Mesendoderm (in vitro differentiated cells): ENCODE measurements around the gene MYO1E.

Source experiments
- DNase-seq: peaks from one replicate; pipeline ENCODE4 v3.0.0; 2013
- H2AK5ac ChIP-seq: 2 replicates; pipeline ENCODE4 v1.6.1; 2013; ENCODE audit warnings: low read length, inconsistent platforms
- H2BK120ac ChIP-seq: 2 replicates; pipeline ENCODE4 v1.6.1; 2013; ENCODE audit warnings: low read depth, mild to moderate bottlenecking, low read length, moderate library complexity, mixed read lengths
- H2BK15ac ChIP-seq: replicated peaks from 2 replicates; pipeline ENCODE4 v1.6.1; 2013; ENCODE audit warnings: low read depth, mild to moderate bottlenecking, moderate library complexity
- H2BK5ac ChIP-seq: 2 replicates; pipeline ENCODE4 v1.6.1; 2013; ENCODE audit warnings: low read length, inconsistent platforms
- H3K18ac ChIP-seq: 2 replicates; pipeline ENCODE4 v1.6.1; 2013; ENCODE audit warnings: mild to moderate bottlenecking, low read length, mixed read lengths
- H3K23ac ChIP-seq: one replicate; pipeline ENCODE4 v1.6.1; 2013; ENCODE audit warnings: low read length
- H3K27ac ChIP-seq: 2 replicates; pipeline ENCODE4 v1.5.1; 2013; ENCODE audit warnings: low read depth, mild to moderate bottlenecking, inconsistent platforms, low read length, moderate library complexity
- H3K27me3 ChIP-seq: 2 replicates; pipeline ENCODE4 v1.6.1; 2013; ENCODE audit warnings: low read length, control low read depth, mild to moderate bottlenecking, inconsistent platforms; ENCODE audit not compliant: insufficient read depth, poor library complexity
- H3K36me3 ChIP-seq: 2 replicates; pipeline ENCODE4 v1.6.1; 2013; ENCODE audit warnings: low read length, inconsistent platforms; ENCODE audit not compliant: control insufficient read depth, insufficient read depth
- H3K4ac ChIP-seq: one replicate; pipeline ENCODE4 v1.6.1; 2013; ENCODE audit warnings: low read depth, mild to moderate bottlenecking, low read length, moderate library complexity
- H3K4me1 ChIP-seq: 2 replicates; pipeline ENCODE4 v1.6.1; 2013; ENCODE audit warnings: low read depth, low read length, inconsistent platforms; ENCODE audit not compliant: control insufficient read depth
- H3K4me2 ChIP-seq: 2 replicates; pipeline ENCODE4 v1.6.1; 2013; ENCODE audit warnings: low read length
- H3K4me3 ChIP-seq: 2 replicates; pipeline ENCODE4 v1.5.1; 2013; ENCODE audit warnings: mild to moderate bottlenecking, low read length
- H3K56ac ChIP-seq: one replicate; pipeline ENCODE4 v1.6.1; 2013; ENCODE audit warnings: low read length
- H3K79me1 ChIP-seq: 2 replicates; pipeline ENCODE4 v1.6.1; 2013; ENCODE audit warnings: low read length, inconsistent platforms
- H3K79me2 ChIP-seq: 2 replicates; pipeline ENCODE4 v1.6.1; 2013; ENCODE audit warnings: mild to moderate bottlenecking, low read length; ENCODE audit not compliant: control insufficient read depth, insufficient read depth
- H3K9ac ChIP-seq: 2 replicates; pipeline ENCODE4 v1.6.1; 2013; ENCODE audit warnings: low read length, inconsistent platforms
- H4K5ac ChIP-seq: one replicate; pipeline ENCODE4 v1.6.1; 2013; ENCODE audit warnings: low read length
- H4K8ac ChIP-seq: one replicate; pipeline ENCODE4 v1.6.1; 2013; ENCODE audit warnings: low read depth, mild to moderate bottlenecking, control low read depth, low read length, moderate library complexity
- WGBS: extraction: QIAGEN DNeasy Blood & Tissue Kit; methylation state at CpG from one replicate; pipeline ENCODE4 v1.1.7; 2013; ENCODE audit warnings: low lambda C conversion rate, missing lambda C conversion rate; ENCODE audit not compliant: insufficient coverage; ENCODE audit errors: extremely low coverage; 5-methylcytosine and 5-hydroxymethylcytosine counted together

The MYO1E gene

DNA sequence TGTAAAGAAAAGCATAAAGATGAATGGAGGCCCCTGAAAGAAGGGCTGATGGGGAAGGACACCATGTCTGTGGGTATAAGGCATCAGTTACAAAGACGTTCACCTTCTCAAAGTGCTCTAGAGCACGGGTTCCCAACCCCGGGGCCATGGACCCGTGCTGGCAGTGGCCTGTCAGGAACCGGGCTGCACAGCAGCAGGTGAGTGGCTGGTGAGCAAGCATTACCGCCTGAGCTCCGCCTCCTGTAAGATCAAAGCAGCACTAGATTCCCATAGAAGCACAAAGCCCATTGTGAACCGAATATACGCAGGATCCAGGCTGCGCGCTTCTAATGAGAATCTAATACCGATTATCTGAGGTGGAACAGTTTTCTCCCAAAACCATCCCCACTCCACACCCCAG lies 25.7 kb downstream of the MYO1E start:
- Histone ChIP-seq H3K18ac (no peak overlapping the region), H3K79me1 (peaks cover 1% of the 10 kb centered on the region), H2BK5ac (no peak overlapping the region), H4K5ac (no peak overlapping the region), H3K4me3 (no peak overlapping the region), H3K4me1 (no peaks in the 10 kb centered on the region), H3K4me2 (no peak overlapping the region), H3K23ac (no peak overlapping the region), H2BK15ac (no peak overlapping the region), H3K9ac (no peak overlapping the region), H3K27ac (no peak overlapping the region), H2BK120ac (no peak overlapping the region), H3K4ac (no peak overlapping the region), H4K8ac (no peak overlapping the region), H3K36me3 (no peaks in the 10 kb centered on the region), H2AK5ac (no peak overlapping the region), H3K79me2 (no peaks in the 10 kb centered on the region), H3K56ac (no peak overlapping the region), H3K27me3 (no peaks in the 10 kb centered on the region)
- DNase-seq = no peak
- no CpG with 5 or more reads among the region's 12 CpGs for WGBS

DNA sequence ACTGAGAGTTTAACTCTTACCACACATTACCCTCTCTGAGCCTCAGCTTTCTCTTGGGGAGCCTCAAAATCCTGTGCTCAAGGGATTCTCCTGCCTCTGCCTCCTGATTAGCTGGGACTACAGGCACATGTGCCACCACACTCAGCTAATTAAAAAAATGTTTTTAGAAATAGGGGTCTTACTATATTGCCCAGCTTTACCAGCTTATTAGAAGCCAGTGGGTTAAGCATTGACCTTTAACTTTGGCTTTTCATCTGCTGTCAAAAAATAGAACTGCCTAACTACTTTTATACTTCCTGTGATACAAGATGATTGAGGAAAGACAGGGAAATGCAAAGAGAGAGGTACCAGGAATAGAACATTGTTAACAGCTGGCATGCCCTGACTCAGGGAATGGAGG lies 27.3 kb downstream of the MYO1E start:
- H3K36me3 ChIP-seq = no peaks in the 10 kb centered on the region
- H4K5ac ChIP-seq = no peak overlapping the region
- no peak overlapping the region for H2AK5ac ChIP-seq

DNA sequence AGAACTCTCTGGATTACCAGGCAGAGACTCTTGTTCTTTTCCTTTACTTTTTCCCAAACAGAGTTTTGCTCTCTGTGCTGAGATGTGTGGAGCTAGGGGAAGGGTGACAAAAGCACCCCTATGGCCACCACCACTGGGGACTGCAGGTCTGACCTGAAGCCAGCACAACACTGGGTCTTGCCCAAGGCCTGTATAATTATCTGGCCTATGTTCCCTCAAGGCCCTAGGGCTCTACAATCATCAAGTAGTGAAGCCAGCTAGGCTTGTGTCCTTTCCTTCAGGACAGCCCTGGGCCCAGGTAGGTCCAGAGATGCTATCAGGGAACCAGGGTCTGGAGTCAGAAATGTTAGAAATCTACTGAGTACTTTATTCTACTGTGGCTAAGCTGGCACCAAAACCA lies 28.4 kb downstream of the MYO1E start:
- Histone ChIP-seq H3K79me2 (no peaks in the 10 kb centered on the region), H3K79me1 (no peaks in the 10 kb centered on the region), H3K18ac (no peak overlapping the region), H3K56ac (no peak overlapping the region), H4K5ac (no peak overlapping the region), H3K36me3 (no peaks in the 10 kb centered on the region), H2AK5ac (no peak overlapping the region), H4K8ac (no peak overlapping the region), H3K4me1 (no peaks in the 10 kb centered on the region), H3K27ac (no peak overlapping the region), H3K4me2 (no peak overlapping the region), H2BK5ac (no peak overlapping the region), H2BK120ac (no peak overlapping the region), H3K27me3 (no peaks in the 10 kb centered on the region), H3K9ac (no peak overlapping the region), H3K4ac (no peak overlapping the region), H3K4me3 (no peak overlapping the region), H3K23ac (no peak overlapping the region), H2BK15ac (no peak overlapping the region)
- DNase-seq = no peak

More for the DNA sequence above, 27.3 kb downstream of the MYO1E start:
- no peaks in the 10 kb centered on the region for H3K79me2 ChIP-seq
- no peak overlapping the region for H3K27ac ChIP-seq
- H2BK15ac ChIP-seq = no peak overlapping the region
- H3K4ac ChIP-seq = no peak overlapping the region
- no peak overlapping the region for H3K56ac ChIP-seq
- no peak overlapping the region for H3K23ac ChIP-seq
- no peak overlapping the region for H2BK5ac ChIP-seq
- no peaks in the 10 kb centered on the region for H3K79me1 ChIP-seq
- H2BK120ac ChIP-seq = no peak overlapping the region
- H3K4me1 ChIP-seq = no peaks in the 10 kb centered on the region
- no peak overlapping the region for H3K4me3 ChIP-seq
- H3K27me3 ChIP-seq = no peaks in the 10 kb centered on the region
- no peak overlapping the region for H3K18ac ChIP-seq
- no peak for DNase-seq
- no peak overlapping the region for H3K9ac ChIP-seq
- no peak overlapping the region for H4K8ac ChIP-seq
- no peak overlapping the region for H3K4me2 ChIP-seq

- no peak overlapping the region for H3K4me2 ChIP-seq
- no peak overlapping the region for H3K23ac ChIP-seq
- H3K27ac ChIP-seq = no peak overlapping the region
- WGBS = no CpG with 5 or more reads among the region's 5 CpGs
- no peaks in the 10 kb centered on the region for H3K4me1 ChIP-seq
- no peaks in the 10 kb centered on the region for H3K79me1 ChIP-seq
- DNase-seq = no peak
- H2BK15ac ChIP-seq = no peak overlapping the region
- H2BK120ac ChIP-seq = no peak overlapping the region
- no peak overlapping the region for H3K56ac ChIP-seq
- H2AK5ac ChIP-seq = no peak overlapping the region
- H3K9ac ChIP-seq = no peak overlapping the region
- no peaks in the 10 kb centered on the region for H3K79me2 ChIP-seq
- H3K18ac ChIP-seq = no peak overlapping the region
- no peak overlapping the region for H3K4me3 ChIP-seq
- H3K4ac ChIP-seq = no peak overlapping the region
- H4K5ac ChIP-seq = no peak overlapping the region
- H2BK5ac ChIP-seq = no peak overlapping the region
- H4K8ac ChIP-seq = no peak overlapping the region
- H3K36me3 ChIP-seq = no peaks in the 10 kb centered on the region
- H3K27me3 ChIP-seq = no peaks in the 10 kb centered on the region
Measured at GRCh38 chr15:59340325-59340724, 32.3 kb downstream of the MYO1E start.

GRCh38 chr15:59339252-59339672 lies 33.4 kb downstream of the MYO1E start:
- no peak overlapping the region for H2BK5ac ChIP-seq
- no peak overlapping the region for H3K4me2 ChIP-seq
- H4K8ac ChIP-seq = no peak overlapping the region
- H3K27ac ChIP-seq = no peak overlapping the region
- H3K23ac ChIP-seq = no peak overlapping the region
- H3K56ac ChIP-seq = no peak overlapping the region
- no peak overlapping the region for H3K4me3 ChIP-seq
- H3K9ac ChIP-seq = no peak overlapping the region
- no peaks in the 10 kb centered on the region for H3K79me1 ChIP-seq
- no peak overlapping the region for H3K4ac ChIP-seq
- H2BK120ac ChIP-seq = no peak overlapping the region
- H3K4me1 ChIP-seq = no peaks in the 10 kb centered on the region
- H2BK15ac ChIP-seq = no peak overlapping the region
- no peak overlapping the region for H4K5ac ChIP-seq
- WGBS = no CpG with 5 or more reads among the region's 3 CpGs
- no peak for DNase-seq
- no peaks in the 10 kb centered on the region for H3K27me3 ChIP-seq
- no peaks in the 10 kb centered on the region for H3K36me3 ChIP-seq
- no peak overlapping the region for H3K18ac ChIP-seq
- H2AK5ac ChIP-seq = no peak overlapping the region
- no peaks in the 10 kb centered on the region for H3K79me2 ChIP-seq

DNA sequence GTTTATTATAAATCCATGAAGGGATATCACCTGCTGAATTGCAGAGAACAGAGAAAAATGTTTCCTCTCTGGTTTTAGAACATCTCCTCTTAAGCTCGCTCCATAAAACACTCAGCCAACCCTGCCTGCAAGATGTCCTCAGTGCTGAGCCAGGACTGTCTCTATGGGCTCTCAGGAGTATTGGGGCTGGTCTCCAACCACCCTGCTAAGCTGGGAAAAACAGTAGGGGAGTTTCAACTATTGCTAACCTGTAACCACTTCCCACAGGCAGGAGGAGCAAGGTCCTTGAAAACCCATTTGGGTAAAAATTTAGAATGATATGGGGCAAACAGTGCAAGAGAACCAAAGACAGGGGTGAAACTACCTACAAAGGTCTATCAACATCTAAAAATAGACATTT lies 34.3 kb downstream of the MYO1E start:
- no peak overlapping the region for H3K27ac ChIP-seq
- no peak overlapping the region for H2BK15ac ChIP-seq
- no peak overlapping the region for H2BK5ac ChIP-seq
- H3K4me1 ChIP-seq = no peaks in the 10 kb centered on the region
- H3K56ac ChIP-seq = no peak overlapping the region
- H3K23ac ChIP-seq = no peak overlapping the region
- no peak overlapping the region for H3K4me2 ChIP-seq
- no peak overlapping the region for H4K8ac ChIP-seq
- no peak overlapping the region for H2BK120ac ChIP-seq
- H4K5ac ChIP-seq = no peak overlapping the region
- H3K36me3 ChIP-seq = no peaks in the 10 kb centered on the region
- no peak for DNase-seq
- no CpG with 5 or more reads among the region's 1 CpG for WGBS
- H2AK5ac ChIP-seq = no peak overlapping the region
- H3K9ac ChIP-seq = no peak overlapping the region
- no peaks in the 10 kb centered on the region for H3K79me1 ChIP-seq
- no peak overlapping the region for H3K18ac ChIP-seq
- no peaks in the 10 kb centered on the region for H3K27me3 ChIP-seq
- H3K4ac ChIP-seq = no peak overlapping the region
- no peak overlapping the region for H3K4me3 ChIP-seq
- H3K79me2 ChIP-seq = no peaks in the 10 kb centered on the region
